ENCODE data around the gene GLIS1.

DNA sequence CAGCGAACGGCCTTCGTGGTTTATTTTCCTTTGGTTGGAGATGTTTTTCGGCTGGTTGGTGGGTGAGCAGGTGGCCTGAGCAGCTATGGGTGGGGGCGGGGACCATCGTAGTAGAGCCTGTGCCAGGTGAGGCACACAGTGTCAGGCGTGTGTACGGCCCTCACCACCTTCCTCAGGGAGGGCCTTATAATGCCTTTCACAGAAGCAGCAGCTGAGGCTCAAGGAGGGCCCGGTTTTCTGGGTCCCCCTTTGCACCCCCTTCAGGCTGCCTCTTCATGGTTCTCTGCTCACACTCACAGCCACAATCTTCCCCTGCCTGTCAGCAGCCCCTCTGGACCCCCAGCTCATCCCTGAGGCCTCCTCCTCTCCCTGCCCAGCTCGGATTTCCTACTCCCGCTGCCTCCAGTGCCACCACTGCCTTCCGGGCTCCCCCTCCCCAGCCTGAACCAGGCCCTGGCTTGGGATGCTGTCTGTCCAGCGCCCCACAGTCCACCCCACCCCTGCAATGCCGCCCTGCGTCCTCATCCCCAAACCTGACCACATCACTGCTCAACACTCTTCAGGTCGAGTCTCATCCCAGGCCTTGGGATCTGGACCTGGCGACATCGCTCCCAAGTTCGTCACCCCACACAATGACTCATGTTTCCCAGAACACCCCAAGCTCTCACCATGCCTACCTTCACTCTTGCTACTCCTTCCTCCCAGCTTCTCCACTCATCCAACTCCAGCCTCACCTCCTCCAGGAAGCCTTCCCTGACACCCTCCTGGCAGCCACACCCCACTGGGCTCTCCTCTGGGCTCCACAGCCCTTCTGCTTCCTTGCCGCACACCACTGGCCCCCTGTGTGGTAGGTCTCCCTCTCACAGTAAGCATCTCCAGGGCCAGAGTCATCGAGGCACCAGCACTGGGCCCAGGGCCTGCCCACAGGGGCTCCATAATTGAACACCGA, 225.9 kb downstream of the GLIS1 start:
- no peak for TF ChIP-seq POLR2A (IDR thresholded peaks at IDR 0.05; ENCODE audit: low read depth, low read length)
- no peak for TF ChIP-seq POLR2AphosphoS5 (IDR thresholded peaks at IDR 0.05; ENCODE audit: insufficient read depth, low read depth, low read length)
- TF ChIP-seq, protein P1, sequence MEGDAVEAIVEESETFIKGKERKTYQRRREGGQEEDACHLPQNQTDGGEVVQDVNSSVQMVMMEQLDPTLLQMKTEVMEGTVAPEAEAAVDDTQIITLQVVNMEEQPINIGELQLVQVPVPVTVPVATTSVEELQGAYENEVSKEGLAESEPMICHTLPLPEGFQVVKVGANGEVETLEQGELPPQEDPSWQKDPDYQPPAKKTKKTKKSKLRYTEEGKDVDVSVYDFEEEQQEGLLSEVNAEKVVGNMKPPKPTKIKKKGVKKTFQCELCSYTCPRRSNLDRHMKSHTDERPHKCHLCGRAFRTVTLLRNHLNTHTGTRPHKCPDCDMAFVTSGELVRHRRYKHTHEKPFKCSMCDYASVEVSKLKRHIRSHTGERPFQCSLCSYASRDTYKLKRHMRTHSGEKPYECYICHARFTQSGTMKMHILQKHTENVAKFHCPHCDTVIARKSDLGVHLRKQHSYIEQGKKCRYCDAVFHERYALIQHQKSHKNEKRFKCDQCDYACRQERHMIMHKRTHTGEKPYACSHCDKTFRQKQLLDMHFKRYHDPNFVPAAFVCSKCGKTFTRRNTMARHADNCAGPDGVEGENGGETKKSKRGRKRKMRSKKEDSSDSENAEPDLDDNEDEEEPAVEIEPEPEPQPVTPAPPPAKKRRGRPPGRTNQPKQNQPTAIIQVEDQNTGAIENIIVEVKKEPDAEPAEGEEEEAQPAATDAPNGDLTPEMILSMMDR (IDR thresholded peaks at IDR 0.05; ENCODE audit: extremely low read depth in 1 of 2, insufficient read depth in 1 of 2, low read depth in 1 of 2, low read length in 2 of 2), result no peak
- no peak for TF ChIP-seq EZH2 (IDR thresholded peaks at IDR 0.05; ENCODE audit: borderline replicate concordance, low read depth, low read length, severe bottlenecking)
- TF ChIP-seq MYC (IDR thresholded peaks at IDR 0.05; ENCODE audit: low read depth, low read length), result no peak
- TF ChIP-seq FOS (IDR thresholded peaks at IDR 0.05; ENCODE audit: borderline replicate concordance, insufficient read depth, low read length), result no peak
- no peak for TF ChIP-seq JUN (IDR thresholded peaks at IDR 0.05; ENCODE audit: borderline replicate concordance, insufficient read depth, insufficient read length, low read depth)
